DMS79 (cell line): ENCODE data around the gene ZNF488.

Experiments
- DNase-seq: peaks from one replicate; lab custom pipeline; 2025; lab: John Stamatoyannopoulos, UW

Gene ZNF488

DNA sequence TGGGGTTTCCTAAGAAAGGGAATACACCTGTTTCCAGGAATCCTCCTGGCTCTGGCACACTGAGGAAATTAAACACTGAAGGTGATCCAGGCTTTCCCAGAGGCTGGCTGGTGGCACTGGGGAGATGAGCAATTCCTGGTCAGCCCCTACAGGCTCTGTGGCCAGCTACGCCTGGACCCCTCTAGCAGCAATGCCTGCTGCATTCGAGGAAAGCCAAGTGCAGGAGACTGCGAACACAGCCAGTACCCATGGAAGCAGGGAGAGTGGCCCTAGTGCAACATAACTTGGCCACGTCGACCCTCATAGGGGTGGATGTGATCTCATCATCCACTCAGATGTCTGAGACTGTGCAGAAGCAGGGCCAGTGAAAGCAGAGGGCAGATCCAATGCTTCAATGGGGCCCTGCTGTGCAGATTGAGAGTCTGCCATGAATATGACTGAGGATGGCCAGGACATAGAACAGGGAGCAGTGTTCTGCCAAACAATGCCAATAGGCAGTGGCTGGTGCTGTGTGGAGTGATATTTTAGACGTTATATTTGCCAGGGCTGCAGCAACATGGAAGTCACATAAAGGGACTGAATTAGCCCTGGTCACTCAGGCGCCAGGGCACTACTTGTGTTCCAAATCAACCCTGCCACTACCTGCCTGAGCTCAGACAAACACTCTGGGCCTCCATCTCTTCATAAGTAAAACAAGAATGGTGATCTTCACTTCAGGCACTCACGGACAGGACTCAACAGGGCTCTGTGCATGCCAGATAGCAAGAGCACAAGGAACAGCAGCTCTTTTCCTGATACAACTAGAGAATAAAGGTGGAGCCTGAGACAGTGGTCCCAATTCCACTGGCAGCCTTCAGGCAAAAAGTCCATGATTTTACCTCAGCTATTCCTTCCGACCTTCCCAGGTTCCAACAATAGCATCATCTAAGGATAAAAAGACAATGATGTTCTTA, 2.4 kb downstream of the ZNF488 start:
- DNase-seq = no peak

DNA sequence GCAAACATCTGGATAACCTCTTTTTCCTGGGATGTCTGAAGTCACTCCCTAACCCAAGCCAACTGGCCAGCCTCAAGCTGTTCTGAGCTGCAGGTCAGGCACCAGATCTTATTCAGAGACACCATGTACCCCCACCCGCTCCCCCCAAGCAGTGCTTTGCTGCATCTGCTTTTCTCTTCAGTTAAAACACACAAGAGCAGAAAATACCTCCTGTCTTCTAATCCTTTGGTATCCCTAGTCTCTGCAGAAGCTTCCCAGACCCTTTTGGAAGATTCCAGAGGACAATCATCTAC, 3.0 kb downstream of the ZNF488 start:
- no peak for DNase-seq

- DNase-seq = no peak
Measured at GRCh38 chr10:47380341-47381102, 3.6 kb downstream of the ZNF488 start.

DNA sequence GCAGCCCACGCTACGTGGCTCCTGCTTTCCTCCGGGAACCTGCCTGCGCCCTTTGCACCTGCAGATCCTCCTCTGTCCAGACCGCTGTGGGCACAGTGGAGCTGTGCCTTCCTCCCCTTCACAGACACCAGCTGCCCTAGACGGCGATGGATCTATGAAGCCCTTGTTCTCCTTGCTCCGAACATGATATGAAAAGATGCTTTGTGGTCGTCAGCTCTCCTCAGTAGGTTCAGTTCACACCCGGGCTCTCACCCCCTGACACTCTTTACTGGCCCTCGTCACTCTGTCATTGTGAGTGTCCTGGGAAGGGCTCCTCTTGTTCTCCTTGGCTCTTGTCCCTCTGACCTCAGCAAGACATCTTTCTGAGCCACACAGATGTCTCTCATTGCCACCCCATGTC, 4.2 kb downstream of the ZNF488 start:
- DNase-seq = no peak

DNA sequence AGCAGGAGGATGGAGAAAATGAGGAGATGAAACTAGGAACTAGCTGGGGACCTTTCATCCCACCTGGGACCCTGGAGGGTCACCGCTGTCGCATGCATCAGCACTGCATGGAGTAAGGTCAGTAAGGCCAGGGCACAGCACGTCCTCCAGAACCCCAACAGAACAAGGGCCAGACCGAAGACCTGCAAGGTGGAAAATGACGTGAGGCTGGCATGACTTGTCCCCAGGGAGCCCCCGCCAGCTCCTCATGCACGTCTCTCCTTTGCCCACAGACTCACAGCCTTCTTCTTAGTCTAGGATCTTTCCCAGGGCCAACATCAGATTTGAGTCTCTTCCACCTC, 4.7 kb downstream of the ZNF488 start:
- DNase-seq = no peak

DNA sequence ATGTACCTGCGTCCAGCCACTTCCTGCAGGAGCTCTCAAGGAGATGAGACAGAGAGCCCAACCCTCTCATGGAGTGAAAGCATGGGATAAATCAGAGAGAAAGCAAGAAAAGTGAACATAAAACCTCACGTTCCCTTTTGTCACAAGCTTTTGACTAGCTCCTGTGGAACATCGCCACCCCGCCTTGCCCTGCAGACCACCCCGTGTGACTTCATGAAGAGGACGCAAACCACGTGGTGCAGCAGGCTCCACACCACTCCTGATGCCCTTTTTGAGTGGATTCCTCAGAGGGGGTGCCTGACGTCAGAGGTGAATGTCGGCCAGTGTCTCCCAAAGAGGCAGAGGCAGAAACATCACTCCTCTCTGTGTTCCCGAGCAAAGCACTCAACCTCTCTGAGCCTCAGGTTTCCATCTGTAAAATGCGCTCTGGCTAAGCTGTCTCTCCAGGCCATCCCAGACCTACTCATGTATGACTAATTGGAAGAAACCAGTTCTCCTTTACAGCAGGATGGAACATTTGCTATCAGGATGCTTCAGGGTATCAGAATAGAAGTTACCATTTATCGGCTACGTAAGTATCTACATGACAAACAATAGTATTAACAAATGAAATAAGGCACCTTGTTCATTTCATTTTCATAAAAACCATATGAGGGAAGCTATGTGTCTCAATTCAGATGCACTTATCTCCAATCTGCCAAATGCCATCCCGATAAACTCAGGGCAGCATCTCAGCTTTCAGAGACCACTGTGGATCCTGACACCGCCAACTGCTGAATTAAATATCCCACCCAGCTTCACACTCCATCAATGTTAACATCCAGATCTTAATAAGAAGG, 5.3 kb downstream of the ZNF488 start:
- DNase-seq = no peak

DNA sequence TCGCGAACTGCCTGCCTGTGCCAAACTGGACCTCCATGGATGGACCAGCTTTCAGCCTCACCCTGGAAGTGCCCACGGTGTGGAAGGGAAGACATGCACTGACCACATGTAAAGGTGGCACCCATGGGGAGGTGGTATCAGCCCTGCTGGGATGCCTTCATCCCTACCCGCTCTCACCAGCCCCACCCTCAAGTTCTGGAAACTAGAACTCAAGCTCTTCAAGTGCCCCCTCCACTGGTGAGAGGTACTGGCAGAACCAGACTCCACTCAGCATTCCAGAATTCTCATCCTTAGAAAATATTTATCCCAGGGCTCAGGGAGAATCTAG, 5.9 kb downstream of the ZNF488 start:
- DNase-seq = no peak

DNA sequence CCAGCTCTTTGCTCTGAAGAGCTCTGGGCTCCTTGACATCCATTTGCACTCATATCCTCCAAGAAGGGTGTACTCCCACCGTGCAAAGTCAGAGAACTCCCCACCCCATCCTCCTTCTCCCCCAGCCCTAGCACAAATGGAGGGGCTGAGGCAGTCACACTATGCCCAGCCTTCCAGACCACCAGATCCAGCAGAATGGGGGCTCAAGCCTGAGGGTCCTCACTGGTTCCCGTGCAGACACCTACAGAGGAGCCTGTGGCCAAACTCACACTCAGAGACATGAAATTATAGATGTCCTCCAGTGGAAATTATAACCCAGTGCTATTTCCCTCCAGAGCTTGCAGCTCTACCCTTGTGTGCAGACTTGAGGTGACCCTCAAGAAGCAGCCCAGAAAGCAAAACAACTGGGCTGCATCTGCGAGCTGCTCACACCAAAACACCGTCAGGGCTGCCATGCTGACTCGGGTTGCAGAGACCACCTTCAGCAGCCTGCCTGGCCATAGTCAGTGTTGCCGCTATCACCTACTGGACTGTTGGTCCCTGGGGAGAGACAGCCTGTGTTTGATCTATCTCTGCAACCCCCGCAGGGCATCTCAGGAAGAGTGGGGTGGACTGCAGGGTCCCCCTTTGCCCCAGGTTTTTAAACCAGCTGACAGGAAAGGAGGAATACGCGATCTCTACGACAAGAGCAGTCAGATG, 7.4 kb downstream of the ZNF488 start:
- DNase-seq = no peak

- DNase-seq = no peak
Measured at GRCh38 chr10:47374611-47375536, 9.2 kb downstream of the ZNF488 start.

GRCh38 chr10:47372726-47373125, 11.4 kb downstream of the ZNF488 start:
- no peak for DNase-seq

DNA sequence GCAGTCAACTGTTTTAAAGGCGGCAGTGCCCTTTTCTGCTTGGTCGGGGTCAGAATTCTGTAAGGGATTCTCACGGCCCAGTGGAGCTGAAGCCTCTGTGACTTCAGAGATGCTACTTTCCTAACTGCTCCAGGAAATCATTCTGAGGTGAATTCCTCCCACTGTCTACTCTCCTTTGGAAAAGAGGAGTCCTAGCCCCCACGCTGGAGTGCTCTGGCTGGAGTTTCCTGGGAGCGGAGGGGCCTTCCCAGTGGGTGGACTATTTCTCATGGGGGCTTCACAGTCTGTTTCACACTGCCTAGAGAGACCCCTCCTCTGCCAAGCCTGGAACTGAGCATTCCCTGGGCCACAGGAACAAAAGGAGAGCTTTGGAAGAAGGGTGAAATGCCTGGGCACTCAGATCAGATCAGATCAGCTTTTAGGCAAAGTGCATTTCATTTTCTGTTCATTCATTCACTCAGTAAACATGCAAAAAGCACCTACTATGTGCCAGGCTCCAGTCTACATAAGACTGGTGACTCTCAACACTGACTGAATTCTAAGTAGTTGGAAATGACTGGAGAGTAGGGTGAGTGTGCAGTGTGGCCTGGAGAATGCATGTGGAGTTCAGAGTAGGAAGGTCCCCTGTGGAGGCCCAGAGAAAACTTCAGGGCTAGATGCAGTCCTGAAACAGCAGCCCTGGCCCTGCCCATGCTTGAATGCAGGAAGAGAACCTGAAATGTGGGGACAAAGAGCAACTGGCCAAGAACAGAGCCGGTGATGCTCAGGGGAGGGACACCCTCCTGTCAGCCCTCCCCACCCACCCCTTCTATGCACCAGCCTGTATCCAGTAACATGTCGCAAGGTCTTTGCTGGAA, 12.2 kb downstream of the ZNF488 start:
- DNase-seq = no peak

- no peak for DNase-seq
Measured at GRCh38 chr10:47370878-47371277, 13.2 kb downstream of the ZNF488 start.

DNA sequence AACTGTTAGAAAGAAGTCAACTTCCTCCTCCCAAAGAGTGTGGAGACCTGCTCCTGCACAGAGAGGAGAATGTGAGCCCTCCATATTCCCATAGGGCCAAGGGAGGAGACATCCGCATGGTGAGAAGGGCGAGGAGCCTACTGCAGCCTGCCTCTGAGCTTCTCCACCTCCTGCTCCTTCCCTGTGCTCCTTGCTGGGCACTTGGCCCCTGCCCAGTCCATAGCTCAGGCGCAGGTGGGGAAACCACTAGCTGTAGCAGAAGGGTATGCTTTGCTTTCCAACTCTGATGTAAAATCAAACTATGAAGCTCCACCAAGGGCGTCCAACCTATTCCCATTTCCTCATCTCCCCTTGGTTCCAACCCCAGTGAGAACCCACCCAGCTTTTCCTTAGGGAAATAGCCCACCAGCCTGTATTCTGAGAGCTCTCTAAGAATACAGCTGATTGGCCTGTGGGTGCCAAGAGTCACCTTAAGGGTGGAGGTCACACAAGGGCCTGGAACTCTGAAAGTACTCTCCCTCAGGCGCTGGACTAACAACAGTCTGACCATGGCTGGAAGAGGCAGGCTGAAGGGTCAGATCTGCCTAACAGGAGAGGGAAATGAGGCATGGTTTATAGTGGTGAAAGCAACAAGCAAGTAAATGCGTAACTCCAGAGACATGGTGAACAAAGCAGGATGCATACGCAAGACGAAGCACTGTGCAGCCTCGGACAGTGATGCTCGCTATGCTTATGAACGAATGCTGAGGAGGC, 13.9 kb downstream of the ZNF488 start:
- no peak for DNase-seq

DNA sequence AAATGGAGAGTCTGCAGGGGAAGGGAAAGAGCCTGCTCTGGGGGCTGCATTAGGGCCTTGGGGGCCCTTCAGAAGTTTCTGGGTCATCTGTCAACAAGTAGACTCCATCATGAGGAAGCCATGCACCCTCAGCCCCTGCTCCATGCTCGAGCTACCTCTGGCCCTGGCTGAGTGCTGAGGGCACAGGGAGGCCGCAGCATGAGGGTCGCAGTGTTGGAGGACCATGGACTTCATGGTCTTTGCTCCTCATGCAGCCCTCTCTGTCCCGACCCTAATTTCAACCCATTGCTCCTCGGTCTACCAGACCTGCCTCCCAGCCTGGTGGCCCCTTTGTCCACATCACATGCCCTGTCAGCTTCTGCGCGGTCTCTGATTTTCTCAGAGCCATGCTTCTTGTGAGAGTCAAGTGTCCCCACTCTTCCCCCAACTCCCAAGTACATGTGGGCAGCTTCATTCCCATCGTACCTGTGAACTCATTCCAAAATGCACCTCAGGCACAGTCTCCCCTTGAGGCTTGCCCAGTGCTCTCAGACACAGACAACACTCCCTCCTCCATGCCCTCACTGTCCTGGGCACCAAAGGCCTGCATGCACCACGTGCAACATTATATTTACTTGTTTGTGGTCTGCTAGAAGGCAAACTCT, 14.7 kb downstream of the ZNF488 start:
- DNase-seq = no peak

DNA sequence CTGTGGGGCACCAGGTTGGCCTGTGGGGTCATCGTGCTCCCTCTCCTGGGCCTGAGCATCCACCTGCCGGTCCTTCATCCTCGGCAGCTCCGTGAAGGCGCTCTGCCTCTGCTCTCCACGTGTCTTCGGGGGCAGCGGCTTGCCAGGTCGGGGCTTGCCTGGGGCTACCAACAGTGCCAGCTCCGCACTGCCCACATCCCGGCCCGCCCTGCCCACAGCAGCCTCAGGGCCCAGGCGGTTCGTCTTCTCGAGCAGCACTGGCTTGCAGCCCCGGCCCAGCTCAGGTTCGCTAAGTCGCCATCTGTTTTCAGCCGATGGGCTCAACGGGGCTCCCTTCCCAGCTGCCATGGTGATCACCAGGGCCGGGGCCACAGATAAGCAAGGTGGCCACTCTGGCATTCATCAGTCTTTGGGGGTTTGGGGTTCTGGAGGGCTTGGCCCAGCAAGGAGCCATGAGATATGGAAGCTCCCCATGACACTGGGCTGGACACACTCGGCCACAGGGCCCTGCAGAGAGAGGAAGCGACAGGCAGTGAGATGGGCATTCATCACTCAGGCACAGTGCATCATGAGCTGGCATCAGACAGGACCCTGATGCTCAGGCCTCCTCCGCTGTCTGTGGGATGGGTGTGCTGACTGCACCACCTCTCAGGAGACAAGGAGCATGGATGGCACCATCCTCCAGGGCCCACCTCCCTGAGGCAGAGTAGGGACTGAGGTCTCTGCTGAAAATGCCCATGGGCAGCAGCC, 15.5 kb downstream of the ZNF488 start:
- no peak for DNase-seq

DNA sequence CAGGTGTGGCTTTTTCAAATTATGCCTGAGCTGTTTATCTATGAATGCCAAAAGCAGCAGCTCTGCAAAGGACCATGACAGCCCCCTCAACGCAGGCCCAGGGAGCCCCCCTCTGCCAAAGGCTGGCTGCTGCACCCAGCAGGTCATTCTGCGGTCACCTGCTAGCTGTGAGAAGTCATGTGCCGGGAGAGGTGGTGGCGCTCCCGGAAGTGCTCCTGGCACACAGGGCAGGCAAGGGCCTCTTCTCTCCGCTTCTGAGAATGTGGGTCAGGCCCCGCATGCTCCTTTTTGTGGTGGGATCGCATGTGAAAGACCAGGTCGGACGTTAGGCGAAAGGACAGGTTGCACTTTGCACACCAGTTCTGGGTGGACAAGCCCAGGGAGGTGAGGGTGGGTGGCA, 16.4 kb downstream of the ZNF488 start:
- no peak for DNase-seq

DNA sequence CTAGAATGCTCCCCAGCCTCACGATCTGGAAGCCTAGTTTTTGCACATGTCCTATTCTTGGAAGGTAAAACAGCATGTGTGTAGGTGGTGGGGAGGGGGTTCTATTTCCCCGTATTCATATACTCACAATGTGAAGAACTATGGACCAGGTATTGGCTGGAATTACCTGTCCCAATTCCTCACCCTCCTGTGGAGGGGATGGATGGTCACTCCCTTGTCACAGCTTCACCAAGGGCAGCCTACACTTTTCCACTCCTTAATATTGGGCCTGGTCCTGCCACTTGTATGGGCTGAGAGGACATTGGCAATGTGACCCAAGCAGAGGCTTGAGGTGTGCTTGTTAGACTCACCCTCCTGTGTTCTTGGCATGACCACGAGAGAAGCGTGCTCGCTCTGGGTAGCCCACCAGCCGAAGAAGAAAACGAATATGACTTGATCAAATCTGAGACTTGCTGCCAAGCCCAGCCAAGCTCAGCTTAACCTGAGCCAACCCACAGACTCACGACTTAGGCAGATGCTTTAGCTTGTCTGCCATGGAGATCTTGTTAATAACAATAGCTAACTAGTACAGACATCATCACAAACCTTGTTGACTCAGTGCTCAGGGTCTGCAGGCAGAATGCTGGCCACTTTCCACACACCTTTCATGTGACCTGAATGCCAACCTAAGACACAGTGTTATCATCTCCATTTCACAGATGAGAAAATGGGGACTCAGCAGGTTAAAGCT, 17.2 kb downstream of the ZNF488 start:
- DNase-seq = no peak
